H54 (cell line): ENCODE results near the gene JAKMIP1.

ENCODE experiments used
- DNase-seq: peaks from one replicate; pipeline ENCODE4 v3.0.0; 2011; ENCODE audit warnings: low spot score, mixed read lengths; ENCODE audit not compliant: insufficient read length
- FAIRE-seq: peaks from 3 replicates; lab custom pipeline; 2011; peaks lifted over from hg19 to GRCh38; lab: Jason Lieb, UNC
- POLR2A ChIP-seq: IDR thresholded peaks from 2 replicates; pipeline ENCODE4 v1.6.1; 2011; ENCODE audit warnings: low read depth, mild to moderate bottlenecking, low read length

JAKMIP1 gene

GRCh38 chr4:6093671-6094070, 106.7 kb downstream of the JAKMIP1 start:
- no peak for TF ChIP-seq POLR2A
- no peak for FAIRE-seq
- DNase-seq: no peak

GRCh38 chr4:6092971-6093370, 107.4 kb downstream of the JAKMIP1 start:
- no peak for FAIRE-seq
- TF ChIP-seq POLR2A: no peak
- no peak for DNase-seq

DNA sequence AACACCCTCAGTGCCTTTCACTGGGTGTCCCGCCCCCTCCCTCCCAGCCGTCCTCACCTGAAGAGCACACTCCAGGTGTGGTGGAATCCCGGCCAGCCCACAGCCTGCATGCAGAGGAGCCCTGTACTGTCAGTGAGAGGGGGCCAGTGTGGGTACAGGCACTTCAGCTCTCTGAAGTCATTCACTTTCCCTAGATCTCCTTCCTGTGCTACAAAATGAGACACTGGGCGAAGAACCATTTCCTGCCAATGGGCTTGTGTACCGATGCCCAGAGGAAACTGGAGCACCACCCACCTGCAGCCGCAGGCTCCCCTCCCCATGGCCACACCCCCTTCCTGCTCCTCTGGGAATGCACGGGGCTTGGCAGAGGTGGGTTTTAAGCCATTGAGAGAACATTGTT, 108.2 kb downstream of the JAKMIP1 start:
- DNase-seq (no peak), FAIRE-seq (no peak)
- TF ChIP-seq POLR2A: no peak

- FAIRE-seq: no peak
- no peak for TF ChIP-seq POLR2A
- DNase-seq: no peak
Measured at GRCh38 chr4:6090931-6091330, 109.4 kb downstream of the JAKMIP1 start.

GRCh38 chr4:6088950-6089349, 111.4 kb downstream of the JAKMIP1 start:
- no peak for DNase-seq
- no peak for TF ChIP-seq POLR2A
- no peak for FAIRE-seq

GRCh38 chr4:6087669-6088341, 112.5 kb downstream of the JAKMIP1 start:
- no peak for FAIRE-seq
- no peak for TF ChIP-seq POLR2A
- DNase-seq: peak; percentile 33

DNA sequence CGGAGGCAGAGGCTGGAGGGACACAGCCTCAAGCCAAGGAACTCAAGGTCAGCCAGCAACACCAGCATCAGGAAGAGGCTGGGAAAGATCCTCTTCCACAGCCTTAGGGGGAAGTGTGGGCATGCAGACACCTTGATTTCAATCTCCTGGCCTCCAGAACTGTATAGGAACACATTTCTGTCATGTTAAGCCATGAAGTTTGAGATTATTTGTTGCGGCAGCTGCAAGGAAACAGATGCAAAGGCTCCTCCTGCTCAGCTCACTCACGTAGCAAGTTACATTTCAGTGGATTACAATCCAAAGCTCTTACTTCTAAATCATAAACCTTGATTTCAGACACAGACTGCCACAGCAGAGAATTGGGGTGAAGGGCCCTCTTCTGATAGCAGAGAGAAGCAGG, 113.5 kb downstream of the JAKMIP1 start:
- FAIRE-seq: no peak
- no peak for TF ChIP-seq POLR2A
- DNase-seq: no peak

GRCh38 chr4:6085691-6086628, 114.4 kb downstream of the JAKMIP1 start:
- no peak for DNase-seq
- TF ChIP-seq POLR2A: no peak
- FAIRE-seq: no peak

DNA sequence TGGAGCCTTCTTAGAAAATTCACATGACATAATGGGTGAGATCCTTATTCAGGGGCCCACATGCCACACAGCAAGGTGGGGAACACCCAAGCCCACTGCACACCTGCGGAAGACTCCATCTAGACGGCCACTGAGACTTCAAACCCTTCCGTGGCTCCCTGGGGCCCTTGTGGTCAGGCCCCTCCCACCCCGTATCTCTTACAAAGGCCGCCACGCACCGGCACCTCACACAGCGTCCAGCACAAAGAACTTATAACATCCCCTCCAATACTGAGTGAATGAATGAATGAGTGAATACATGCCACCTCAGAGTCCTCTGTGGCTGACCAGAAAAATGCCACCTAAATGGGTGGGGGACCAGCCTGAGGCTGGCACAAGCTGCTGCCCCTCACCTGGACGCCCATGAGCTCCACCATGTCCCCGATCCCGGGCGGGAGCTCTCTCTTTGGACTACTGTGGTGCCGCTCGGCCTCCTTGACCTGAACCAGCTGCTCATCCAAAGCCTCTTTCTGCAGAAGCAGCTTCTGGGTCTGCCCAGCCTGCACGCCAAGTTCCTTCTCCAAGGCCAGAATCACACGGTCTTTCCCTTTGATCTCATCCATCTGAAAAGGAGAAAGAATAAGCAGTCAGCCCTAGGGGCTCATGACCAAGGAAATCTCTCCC, 115.2 kb downstream of the JAKMIP1 start:
- FAIRE-seq (no peak), DNase-seq (no peak)
- no peak for TF ChIP-seq POLR2A

DNA sequence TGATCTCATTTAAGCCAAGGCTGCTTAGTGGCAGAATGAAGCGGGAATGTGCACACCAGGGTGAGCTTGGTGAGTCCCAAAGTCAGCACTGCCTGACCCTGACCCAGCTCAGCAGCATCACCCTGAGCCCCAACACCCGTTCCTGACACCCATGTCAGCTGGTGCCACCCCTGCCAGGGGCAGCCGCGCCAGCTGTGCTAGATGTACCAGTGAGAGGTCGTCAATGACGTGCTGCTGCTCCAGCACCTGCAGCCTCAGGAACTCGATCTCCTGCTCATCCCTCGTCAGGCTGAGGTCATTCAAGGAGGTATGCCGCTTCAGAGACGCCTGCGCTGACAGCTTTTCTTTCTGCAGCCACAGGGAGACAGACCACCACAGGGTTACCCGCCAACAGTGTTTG, 120.4 kb downstream of the JAKMIP1 start:
- DNase-seq: no peak
- FAIRE-seq: no peak
- TF ChIP-seq POLR2A: no peak

GRCh38 chr4:6078560-6078959, 121.8 kb downstream of the JAKMIP1 start:
- DNase-seq: no peak
- FAIRE-seq: no peak
- no peak for TF ChIP-seq POLR2A

DNA sequence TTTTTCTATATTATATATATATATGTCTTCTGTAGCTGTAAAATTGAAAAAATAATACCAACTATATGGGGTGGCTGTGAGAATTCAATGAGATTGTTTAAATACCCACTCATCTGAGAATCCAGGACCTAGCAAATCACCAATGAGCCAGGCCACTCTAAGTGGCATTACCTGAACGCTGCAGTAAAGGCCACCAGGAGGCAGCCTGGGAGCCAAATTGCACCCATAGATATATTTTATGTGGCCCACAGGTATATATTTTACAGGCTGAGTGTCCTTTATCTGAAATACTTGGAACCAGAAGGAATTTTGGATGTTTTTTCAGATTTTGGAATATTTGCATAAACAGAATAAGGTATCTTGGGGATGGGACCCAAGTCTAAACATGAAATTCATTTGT, 124.0 kb downstream of the JAKMIP1 start:
- FAIRE-seq (no peak), DNase-seq (no peak)
- TF ChIP-seq POLR2A: no peak

GRCh38 chr4:6074758-6075157, 125.6 kb downstream of the JAKMIP1 start:
- FAIRE-seq: no peak
- no peak for DNase-seq
- TF ChIP-seq POLR2A: no peak

DNA sequence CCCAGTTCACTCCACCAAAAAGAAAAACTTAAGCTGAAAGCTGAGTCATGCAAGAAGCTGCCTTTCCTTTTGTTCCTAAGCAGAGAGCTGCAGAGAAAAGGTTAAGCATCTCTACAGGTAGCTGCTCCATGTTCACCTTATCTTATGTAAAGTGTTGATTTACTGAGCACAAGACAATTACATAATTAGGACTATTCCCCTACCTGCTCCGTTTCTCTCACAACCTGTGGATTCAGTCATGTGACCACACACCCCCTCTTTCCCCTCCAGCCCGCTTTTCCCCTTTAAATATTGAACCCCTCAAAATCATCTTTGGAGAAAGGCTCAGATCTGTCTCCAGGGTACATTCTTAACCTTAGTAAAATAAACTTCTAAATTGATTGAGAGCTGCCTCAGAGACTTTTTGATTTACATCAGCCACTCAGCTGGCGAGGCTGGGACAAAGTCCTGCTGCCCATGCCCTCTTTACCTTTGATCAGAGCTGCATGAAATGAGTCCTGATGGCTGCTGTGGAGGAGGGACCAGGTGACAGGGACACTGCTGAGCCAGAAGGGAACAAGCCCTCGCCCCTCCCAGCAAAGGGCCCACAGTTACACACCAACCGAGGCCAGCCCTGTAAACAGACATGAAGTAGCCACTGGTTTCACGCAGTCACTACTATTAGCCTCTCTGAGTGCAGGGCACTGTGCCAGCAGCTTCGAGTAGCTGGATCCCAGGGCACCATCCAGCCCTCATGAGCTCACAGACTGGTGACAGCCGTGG, 128.2 kb downstream of the JAKMIP1 start:
- TF ChIP-seq POLR2A: no peak
- DNase-seq (no peak), FAIRE-seq (no peak)
